Astrocyte of the cerebellum (primary cell): ENCODE measurements around the gene LMOD1.

ENCODE experiments used
- DNase-seq: peaks from one replicate; pipeline ENCODE4 v3.0.0-alpha.2; 2011; ENCODE audit warnings: low read depth
- H3K4me3 ChIP-seq: 2 replicates; pipeline ENCODE4 v1.5.1; 2011; ENCODE audit warnings: mild to moderate bottlenecking, low read depth, low read length, moderate library complexity
- in situ Hi-C: cut with HindIII; loops from 2 replicates; pipeline ENCODE4 v1.10.0; 2017; ENCODE audit warnings: low sequenced_read_pairs
- TF ChIP-seq, protein P1 (sequence below): IDR thresholded peaks from 2 replicates; pipeline ENCODE4 v1.5.1; 2012; ENCODE audit warnings: low read length, low read depth, moderate library complexity, mild to moderate bottlenecking; ENCODE audit errors: missing control alignments

The LMOD1 gene

GRCh38 chr1:201946224-201946908 is at the start of gene LMOD1:
Gene LMOD1 (minus strand): TSS chr1:201946548. CDS start chr1:201946340, 208 bp downstream.
- H3K4me3 ChIP-seq: peak within 1 kb of the TSS; percentile 32
- TF ChIP-seq, protein P1, sequence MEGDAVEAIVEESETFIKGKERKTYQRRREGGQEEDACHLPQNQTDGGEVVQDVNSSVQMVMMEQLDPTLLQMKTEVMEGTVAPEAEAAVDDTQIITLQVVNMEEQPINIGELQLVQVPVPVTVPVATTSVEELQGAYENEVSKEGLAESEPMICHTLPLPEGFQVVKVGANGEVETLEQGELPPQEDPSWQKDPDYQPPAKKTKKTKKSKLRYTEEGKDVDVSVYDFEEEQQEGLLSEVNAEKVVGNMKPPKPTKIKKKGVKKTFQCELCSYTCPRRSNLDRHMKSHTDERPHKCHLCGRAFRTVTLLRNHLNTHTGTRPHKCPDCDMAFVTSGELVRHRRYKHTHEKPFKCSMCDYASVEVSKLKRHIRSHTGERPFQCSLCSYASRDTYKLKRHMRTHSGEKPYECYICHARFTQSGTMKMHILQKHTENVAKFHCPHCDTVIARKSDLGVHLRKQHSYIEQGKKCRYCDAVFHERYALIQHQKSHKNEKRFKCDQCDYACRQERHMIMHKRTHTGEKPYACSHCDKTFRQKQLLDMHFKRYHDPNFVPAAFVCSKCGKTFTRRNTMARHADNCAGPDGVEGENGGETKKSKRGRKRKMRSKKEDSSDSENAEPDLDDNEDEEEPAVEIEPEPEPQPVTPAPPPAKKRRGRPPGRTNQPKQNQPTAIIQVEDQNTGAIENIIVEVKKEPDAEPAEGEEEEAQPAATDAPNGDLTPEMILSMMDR: no peak
- in situ Hi-C loops: no loop called here
- peak; percentile 70 for DNase-seq

- DNase-seq: no peak
- in situ Hi-C loops: no loop called here
- TF ChIP-seq, protein P1: no peak
- no peak overlapping the region for H3K4me3 ChIP-seq
Measured at GRCh38 chr1:201990427-201990826, 44.1 kb upstream of the LMOD1 start.

DNA sequence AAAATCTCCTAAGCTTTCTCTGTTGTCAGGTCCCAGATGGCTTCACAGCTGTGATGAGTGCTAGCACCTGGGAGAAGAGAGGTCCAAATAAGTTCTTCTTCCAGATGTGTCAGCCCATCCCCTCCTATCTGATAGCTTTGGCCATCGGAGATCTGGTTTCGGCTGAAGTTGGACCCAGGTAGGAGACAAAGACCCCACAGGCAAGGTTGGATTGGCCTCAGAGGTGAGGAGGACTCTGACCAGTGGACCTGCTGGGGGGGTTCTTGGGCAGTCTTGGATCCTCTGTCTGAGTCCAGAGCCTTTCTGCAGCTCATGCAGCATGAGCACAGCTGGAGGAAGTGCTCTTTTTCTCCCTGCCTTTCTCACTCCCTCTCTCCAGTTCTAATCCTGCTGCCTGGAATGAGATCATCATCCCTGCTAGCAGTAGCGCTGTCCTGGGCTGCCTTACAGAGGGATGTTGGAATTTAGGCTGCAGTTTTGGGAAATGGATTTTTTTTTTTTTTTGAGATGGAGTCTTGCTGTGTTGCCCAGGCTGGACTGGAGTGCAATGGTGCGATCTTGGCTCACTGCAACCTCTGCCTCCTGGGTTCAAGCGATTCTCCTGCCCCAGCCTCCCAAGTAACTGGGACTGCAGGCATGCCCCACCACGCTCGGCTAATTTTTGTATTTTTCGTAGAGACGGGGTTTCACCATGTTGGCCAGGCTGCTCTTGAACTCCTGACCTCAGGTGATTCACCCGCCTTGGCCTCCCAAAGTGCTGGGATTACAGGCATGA is 43.2 kb upstream of the LMOD1 start:
- no peak overlapping the region for H3K4me3 ChIP-seq
- no peak for DNase-seq
- in situ Hi-C loops: no loop called here
- TF ChIP-seq, protein P1: no peak

DNA sequence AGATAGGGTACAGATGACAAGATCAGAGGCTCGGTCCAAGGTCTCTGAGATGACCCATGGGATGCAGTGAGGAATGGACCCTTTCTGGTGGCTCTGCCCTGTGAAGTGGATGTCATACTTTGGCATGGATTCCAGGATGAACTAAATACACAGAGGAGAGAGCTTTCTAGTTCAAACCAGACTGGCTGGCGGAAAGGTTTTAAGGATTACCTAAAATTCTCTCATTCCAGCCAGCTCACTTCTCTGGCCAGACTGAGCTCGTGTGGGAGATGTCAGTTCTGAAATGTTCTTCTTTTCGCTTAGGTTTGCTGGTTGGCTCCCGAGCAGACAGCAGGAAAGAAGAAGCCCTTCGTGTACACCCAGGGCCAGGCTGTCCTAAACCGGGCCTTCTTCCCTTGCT is 42.3 kb upstream of the LMOD1 start:
- no peak overlapping the region for H3K4me3 ChIP-seq
- in situ Hi-C loops: no loop called here
- no peak for DNase-seq
- TF ChIP-seq, protein P1: no peak

DNA sequence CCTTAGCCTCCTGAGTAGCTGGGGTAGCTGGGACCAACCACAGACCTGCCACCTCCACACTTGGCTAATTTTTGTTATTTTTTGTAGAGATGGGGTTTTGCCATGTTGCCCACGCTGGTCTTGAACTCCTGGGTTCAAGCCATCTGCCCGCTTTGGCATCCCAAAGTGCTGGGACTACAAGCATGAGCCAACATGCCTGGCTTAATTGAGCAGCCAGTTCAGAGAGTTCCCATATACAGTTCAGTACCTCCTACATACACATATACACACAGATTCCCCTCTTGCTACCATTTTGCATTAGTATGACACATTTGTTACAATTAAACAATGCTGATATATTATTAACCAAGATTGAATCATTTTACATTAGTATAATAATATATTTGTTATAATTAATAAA is 39.0 kb upstream of the LMOD1 start:
- TF ChIP-seq, protein P1: no peak
- H3K4me3 ChIP-seq: no peak overlapping the region
- DNase-seq: no peak
- in situ Hi-C loops: no loop called here

DNA sequence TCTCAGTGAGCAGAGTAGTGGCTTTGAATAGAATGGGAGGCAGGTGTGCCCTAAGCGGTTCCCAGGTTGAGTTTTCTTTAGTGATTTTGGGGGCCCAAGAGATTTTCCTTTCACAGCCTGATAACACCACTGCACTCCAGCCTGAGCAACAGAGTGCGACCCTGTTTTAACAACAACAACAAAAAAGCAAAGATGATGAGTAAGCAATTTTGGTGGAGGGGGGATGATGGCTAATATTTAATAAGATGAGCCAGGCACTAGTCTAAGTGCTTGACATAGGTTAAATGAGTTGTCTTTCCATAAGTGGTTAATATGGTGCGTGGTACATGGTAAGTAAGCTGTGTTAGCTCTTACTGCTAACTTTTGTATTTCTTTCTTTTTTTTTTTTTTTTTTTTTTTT is 38.1 kb upstream of the LMOD1 start:
- TF ChIP-seq, protein P1: no peak
- H3K4me3 ChIP-seq: no peak overlapping the region
- in situ Hi-C loops: no loop called here
- DNase-seq: no peak
